GM10248 (cell line): ENCODE measurements around the gene VEGFA.

Experiments
- CTCF ChIA-PET: fragments of 300-600 bp; sonication (Branson Sonifier 250); formaldehyde crosslinking; extraction: SDS; loops from one replicate; lab custom pipeline; 2021; ENCODE audit warnings: antibody characterized with exemption; lab: Yijun Ruan, JAX
- POLR2A ChIA-PET: fragments of 350-650 bp; sonication (Branson Sonifier 250); formaldehyde crosslinking; extraction: SDS; loops from one replicate; lab custom pipeline; 2020; ENCODE audit warnings: antibody characterized with exemption; lab: Yijun Ruan, JAX
- DNase-seq: peaks from one replicate; pipeline ENCODE4 v3.0.0; 2012; ENCODE audit errors: extremely low spot score
- TF ChIP-seq, protein P1 (sequence below): IDR thresholded peaks from 2 replicates; pipeline ENCODE4 v1.5.1; 2012; ENCODE audit warnings: mild to moderate bottlenecking, low read depth; ENCODE audit errors: extremely low read depth, missing control alignments, control extremely low read depth

Gene VEGFA

DNA sequence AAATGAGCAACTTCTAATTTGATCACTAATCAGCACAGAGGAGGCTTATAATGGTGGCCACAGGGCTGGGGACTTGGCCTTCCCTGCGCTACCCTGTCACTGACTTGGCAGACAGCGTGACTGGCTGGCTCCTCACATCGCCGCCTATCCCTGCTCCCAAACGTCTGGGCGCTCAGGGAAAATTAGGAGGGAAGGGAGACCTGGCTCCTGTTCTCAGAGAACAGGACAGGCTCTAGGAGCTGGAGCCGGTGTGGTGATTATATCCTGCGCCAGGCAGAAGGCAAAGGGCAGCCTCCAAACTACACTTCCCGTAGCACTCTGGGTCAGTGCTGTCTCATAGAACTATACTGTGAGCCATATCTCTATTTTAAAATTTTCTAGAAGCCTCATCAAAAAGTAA, 53.4 kb downstream of the VEGFA start:
- DNase-seq: no peak
- TF ChIP-seq, protein P1, sequence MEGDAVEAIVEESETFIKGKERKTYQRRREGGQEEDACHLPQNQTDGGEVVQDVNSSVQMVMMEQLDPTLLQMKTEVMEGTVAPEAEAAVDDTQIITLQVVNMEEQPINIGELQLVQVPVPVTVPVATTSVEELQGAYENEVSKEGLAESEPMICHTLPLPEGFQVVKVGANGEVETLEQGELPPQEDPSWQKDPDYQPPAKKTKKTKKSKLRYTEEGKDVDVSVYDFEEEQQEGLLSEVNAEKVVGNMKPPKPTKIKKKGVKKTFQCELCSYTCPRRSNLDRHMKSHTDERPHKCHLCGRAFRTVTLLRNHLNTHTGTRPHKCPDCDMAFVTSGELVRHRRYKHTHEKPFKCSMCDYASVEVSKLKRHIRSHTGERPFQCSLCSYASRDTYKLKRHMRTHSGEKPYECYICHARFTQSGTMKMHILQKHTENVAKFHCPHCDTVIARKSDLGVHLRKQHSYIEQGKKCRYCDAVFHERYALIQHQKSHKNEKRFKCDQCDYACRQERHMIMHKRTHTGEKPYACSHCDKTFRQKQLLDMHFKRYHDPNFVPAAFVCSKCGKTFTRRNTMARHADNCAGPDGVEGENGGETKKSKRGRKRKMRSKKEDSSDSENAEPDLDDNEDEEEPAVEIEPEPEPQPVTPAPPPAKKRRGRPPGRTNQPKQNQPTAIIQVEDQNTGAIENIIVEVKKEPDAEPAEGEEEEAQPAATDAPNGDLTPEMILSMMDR: no peak
- CTCF ChIA-PET: no interaction called here
- POLR2A ChIA-PET: no interaction called here

DNA sequence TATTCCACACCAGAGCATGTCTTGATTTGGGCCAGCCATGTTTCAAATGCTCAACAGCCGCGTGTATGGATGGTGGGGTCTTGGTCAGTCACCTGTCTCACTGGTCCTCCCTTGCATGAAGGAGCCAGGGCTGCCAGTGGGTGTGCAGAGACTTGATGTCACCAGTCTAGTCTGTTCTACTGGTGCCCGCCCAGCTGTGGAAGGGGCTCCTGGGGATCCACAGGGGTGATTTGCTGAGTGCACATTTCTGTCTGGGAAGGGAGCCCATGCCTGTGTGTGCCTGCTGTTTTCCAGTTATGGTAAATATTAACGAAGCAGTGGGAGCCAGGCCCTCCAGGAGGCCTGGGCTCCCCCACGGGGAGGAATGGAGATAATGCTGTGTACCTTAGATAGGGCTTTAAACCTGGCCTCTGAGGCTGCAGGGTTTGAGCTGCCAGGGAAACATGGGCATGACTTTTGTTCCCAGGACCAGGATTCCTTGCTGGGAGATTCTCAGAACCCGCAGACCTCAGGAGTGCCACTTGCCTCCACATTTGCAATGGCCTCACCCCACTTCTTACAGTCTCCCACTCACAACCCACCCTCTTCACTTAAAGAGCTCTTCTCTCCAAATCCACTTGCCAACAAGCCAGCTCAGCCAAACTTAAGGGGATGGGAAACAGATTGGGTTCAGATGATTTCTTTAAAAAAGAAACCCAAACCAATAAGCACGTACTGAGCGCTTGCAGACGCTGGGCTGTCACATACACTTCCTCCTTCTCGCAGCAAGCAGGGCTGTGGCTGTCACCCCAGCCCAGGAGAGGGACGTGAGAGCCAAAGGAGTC, 54.1 kb downstream of the VEGFA start:
- CTCF ChIA-PET: interaction anchor here (1.3 kb wide), 1 partner anchor 54 kb away, joined by 4 read pairs; the partner anchor contains the start of gene VEGFA
- POLR2A ChIA-PET: no interaction called here
- no peak for DNase-seq
- TF ChIP-seq, protein P1: no peak

DNA sequence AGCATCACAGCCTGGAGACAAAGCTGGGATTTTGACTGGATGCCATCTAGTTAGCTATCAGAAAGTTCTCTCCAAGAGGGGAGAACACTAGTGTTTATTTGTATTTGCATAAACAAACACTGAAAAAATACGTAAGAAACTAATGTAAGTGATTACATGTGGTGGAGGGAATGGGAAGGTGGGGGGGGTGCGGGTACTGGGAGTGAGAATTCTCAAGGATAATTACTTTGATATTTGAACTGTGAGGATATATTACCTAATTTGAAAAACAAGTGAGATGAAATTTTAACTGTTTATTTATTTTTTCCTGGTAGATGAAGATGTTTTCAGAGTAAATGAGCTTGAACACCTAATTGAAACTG, 54.7 kb downstream of the VEGFA start:
- POLR2A ChIA-PET: no interaction called here
- DNase-seq: no peak
- CTCF ChIA-PET: interaction anchor here (1.3 to 1.4 kb wide), 2 partner anchors 16 to 55 kb away, joined by 3 to 4 read pairs; partner anchors contain the start of gene VEGFA
- TF ChIP-seq, protein P1: no peak

DNA sequence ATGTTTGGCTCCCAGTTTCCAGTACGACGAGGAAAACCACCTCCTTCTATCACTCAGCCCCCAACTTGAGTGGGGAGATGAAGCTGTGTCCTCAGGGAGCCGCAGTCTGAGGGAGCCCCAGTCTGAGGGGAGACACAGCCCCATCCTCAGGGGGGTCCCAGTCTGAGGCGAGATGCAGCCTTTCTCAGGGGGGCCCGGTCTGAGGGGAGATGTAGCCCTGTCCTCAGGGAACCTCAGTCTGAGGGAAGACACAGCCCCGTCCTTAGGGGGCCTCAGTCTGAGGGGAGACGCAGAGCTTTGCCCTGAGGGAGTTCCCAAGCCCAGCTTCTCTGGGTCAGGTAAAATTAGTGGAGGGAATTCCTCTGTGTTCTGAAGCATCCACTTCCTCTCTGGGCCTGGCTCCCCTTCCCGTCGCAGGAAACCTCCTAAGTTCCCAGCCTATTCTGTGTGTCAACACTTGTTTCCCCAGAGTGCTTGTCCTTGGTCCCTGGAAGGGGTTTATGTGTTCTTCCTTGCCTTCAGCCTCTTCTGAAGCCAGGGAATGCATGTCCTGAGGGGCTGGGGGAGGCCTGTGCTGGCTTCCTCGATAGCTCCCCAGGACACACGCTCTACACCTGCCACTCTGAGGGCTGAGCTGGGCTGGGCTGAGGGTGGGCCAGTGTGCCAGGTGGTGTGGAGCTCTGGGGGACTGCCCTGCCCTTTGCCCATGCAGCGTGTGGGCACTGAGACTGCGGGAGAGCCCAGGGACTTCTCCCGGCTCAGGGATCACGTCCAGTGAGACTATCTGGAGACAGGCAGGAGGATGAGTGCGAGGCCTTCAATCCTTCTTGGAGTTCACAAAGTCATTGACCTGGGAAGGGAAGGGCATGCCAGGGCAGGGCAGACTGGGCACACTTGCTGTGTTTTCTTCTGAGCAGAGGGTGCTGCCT, 55.4 kb downstream of the VEGFA start:
- POLR2A ChIA-PET: no interaction called here
- CTCF ChIA-PET: interaction anchor here (1.3 to 1.6 kb wide), 3 partner anchors 9 to 56 kb away, joined by 3 to 4 read pairs (median 4); partner anchors contain the start of gene VEGFA
- TF ChIP-seq, protein P1: no peak
- no peak for DNase-seq

DNA sequence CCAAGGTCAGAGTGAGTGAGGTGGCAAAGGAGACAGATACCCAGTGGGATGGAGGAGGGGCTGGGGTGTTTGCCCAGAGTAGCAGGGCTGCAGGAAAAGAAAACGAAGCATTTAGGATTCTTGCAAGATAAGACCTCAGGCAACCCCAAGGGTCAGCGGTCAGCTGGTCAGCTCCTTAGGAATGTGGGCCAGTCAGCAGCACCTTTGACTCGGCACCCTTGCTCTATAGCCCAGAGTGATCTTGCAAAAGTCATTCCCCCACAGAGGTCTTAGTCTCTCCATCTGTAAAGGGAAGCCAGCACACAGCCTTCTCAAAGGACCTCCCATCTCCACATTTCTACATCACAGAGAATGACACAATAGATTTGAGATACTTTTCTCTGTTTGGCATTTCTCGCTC, 56.7 kb downstream of the VEGFA start:
- ChIA-PET POLR2A (no interaction called here), CTCF (interaction anchor here (1.6 kb wide), 1 partner anchor 10 kb away, joined by 4 read pairs; no protein-coding TSS in a partner anchor)
- TF ChIP-seq, protein P1: no peak
- DNase-seq: no peak

DNA sequence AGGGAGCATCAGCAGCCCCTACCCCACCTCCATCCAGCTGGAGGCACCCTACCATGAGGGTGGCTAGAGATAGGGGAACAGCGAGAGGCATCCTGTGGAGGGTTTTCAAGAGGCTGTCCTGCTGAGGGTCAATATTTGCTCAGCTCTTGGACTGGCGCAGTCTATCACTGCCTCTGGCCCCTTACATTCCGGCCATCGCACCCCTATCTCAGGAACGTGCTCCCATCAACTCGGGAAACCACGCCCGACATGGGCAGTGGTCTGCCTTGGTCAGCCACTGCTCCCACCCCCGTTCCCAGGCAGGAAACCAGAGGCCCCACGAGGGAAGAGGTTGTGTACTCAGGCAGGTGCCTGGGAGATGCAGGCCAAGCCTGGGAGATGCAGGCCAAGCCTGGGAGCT, 57.9 kb downstream of the VEGFA start:
- ChIA-PET POLR2A (no interaction called here), CTCF (interaction anchor here (1.4 kb wide), 1 partner anchor 11 kb away, joined by 4 read pairs; no protein-coding TSS in a partner anchor)
- TF ChIP-seq, protein P1: no peak
- DNase-seq: no peak
